22Rv1 (cell line): ENCODE results near the gene CCDC13.

ENCODE experiments used
- ZFX ChIP-seq: fragments of 450-650 bp; IDR thresholded peaks from 2 replicates; pipeline ENCODE4 v1.6.1; 2017; ENCODE audit warnings: antibody characterized with exemption, borderline replicate concordance
- TF ChIP-seq, protein P1 (sequence below): fragments of 450-650 bp; IDR thresholded peaks from 2 replicates; pipeline ENCODE4 v1.5.1; 2017; ENCODE audit warnings: mild to moderate bottlenecking

DNA sequence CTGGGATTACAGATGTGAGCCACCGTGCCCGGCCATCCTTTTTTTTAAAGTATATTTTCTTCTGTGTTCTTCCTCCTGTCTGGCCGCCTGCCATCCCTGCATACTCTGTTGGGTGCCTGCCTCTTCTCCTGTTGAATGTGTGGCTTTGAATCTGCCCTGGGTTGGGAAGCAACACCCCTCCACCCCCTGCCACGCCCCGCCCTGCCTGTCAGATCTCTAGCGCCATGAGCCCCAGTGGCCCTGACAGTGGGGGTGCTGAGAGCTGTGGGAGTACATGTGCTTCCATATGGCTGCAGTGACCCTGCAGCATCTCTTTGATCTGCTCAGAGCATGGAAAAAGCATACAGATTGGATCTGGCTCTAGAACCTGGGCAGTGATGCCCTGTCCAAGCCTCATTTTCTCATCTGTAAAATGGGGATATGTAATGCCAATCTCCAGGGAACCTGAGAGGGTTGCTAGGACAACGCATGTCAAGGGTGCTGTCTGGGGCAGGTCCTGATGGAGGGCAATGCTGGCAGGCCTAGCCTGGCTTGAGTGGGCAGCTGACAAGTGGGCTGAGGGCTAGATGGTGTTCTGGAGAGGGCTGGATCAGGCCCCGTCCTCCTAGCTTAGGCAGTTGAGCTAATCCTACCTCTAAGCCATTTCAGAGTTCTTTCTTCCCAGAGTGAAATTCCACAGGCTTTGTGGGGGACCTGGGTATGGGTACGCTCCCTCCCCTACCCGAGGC is 23.9 kb downstream of the CCDC13 start:
- TF ChIP-seq, protein P1, sequence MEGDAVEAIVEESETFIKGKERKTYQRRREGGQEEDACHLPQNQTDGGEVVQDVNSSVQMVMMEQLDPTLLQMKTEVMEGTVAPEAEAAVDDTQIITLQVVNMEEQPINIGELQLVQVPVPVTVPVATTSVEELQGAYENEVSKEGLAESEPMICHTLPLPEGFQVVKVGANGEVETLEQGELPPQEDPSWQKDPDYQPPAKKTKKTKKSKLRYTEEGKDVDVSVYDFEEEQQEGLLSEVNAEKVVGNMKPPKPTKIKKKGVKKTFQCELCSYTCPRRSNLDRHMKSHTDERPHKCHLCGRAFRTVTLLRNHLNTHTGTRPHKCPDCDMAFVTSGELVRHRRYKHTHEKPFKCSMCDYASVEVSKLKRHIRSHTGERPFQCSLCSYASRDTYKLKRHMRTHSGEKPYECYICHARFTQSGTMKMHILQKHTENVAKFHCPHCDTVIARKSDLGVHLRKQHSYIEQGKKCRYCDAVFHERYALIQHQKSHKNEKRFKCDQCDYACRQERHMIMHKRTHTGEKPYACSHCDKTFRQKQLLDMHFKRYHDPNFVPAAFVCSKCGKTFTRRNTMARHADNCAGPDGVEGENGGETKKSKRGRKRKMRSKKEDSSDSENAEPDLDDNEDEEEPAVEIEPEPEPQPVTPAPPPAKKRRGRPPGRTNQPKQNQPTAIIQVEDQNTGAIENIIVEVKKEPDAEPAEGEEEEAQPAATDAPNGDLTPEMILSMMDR: no peak
- no peak for TF ChIP-seq ZFX
